Mesenteric fat pad (tissue), 1 donor: ENCODE results near the gene ZCCHC24. TPM values are rescaled to one million over a fixed set of nuclear protein-coding genes. Genes with fewer than 3 reads are reported as not detected.

Experiments used
- DNase-seq: peaks from one replicate; pipeline ENCODE4 v3.0.0-alpha.2; 2020; ENCODE audit warnings: low spot score
- total RNA-seq: library from RNA; stranded (reverse); fragmentation: NEBNext Ultra II Directional; extraction: Animal tissue kit (Norgen Biotek cat#: 25700); gene quantifications from one replicate; pipeline ENCODE4 v1.2.1, GENCODE V29; 2021
- donor health status: DM: yes; HTN: yes; CAD: no.

ZCCHC24 gene
- total RNA-seq, 1 donor from 2014 or later = 90.8 TPM

DNA sequence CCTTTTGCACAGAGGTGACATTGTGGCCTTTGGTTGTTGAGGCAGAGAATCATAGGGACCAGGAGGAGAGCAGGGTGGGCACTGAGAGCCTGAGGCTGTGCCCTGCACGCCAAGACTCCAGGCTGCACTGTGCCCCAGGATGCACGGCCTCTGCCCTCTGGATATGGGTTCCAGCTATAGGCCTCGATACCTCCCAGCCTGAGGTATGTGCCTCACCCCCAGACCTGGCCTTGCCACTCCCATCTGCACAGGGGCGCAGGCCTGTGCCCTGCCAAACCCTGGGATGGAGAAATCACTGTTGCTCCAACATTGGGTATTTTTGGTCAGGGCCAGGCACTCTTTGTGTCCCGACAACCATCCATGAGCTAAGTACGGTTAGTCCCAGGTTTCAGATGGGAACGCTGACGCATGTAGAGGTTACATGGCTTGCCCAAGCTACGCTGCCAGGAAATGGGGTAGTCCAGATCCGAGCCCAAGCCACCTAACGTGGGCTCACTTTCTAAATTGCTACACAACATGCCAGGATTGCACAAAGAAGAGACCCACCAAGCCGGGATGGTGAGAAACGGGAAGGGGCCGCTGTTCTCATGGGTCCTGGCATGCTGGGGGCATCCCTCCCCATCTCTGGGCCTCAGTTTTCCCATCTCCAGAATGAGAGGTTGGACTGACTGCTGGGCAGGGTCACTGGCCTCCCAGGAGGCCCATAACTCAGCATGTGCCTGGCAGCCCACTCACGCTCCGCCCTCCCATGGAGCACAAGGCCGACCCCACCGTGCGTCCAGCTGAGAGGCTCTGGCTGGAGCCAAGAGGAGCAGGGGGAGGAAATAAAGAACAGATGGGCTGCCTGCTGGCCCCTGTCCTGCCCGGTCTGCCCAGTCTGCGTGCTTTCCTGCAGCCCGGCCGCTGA lies 44.2 kb downstream of the ZCCHC24 start:
- no peak for DNase-seq

DNA sequence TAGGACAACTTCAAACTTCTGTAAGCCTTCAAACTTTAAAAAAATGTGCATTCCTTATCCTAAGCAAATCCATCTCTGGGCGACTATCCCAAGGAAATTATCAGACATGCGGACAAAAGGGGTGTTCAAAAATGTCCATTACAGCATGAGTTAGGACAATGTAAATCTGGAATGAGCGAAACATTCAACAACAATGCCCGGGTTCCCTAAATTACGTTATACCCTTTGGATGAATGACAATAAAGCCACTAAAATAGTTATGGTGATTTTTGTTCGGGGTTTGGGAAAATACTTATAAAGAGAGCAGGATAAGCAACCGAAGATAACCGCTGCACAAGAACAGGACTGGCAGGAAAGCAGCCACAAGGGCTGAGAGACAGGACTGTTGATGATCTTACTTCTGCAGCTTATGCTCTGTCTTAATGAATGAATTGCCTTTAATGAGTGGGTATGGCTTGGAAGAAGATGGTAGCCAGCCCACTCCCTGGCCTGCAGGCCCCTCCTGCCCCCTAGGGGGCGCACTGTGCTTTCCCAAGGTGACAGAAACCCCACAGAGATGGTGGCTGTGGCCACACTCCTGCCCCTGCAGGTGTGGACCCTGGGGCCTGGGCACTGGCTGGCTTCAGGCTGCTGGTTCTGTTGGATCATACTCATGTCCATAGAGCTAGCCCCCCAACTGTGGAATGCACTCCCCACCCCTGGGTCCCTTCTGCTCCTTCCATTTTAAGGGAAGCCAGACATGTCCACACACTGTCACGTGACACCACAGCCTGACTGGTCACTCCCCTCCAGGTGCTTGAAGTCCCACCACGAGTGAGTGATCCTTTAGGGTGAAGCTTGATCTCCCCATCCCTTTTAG lies 45.0 kb downstream of the ZCCHC24 start:
- no peak for DNase-seq

DNA sequence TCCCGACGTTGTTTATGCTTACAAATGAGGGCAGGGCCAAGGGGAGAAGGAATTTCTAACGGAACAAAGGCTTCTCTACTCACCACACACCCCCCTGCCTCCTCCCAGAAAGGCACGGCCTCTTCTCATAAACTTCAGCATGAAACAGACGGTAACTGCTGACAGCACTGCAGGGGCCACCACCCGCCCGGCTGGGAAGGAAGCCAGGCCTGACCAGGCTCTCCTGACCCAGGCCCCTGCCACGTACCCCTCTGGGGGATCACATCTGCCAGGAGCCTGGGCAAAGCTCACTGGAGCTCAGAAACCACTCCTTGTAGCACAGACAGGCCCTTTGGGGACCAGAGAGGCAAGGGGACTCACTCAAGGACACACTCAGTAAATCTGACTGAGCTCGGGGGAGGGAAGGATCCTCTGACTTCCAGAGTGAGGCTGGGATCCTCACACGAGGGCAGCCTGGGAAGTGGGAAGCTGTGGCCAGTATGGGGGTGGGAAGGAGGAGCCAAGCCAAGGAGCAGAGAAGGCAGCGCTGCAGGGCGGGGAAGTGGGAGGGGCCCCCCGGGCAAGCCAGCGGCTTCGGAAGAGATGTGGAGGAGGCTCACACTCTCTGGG lies 46.1 kb downstream of the ZCCHC24 start:
- peak; percentile 93 for DNase-seq

- no peak for DNase-seq
Measured at GRCh38 chr10:79398642-79399041, 46.8 kb downstream of the ZCCHC24 start.

GRCh38 chr10:79397575-79398303 lies 47.7 kb downstream of the ZCCHC24 start:
- DNase-seq = no peak

- no peak for DNase-seq
Measured at GRCh38 chr10:79397051-79397450, 48.4 kb downstream of the ZCCHC24 start.

DNA sequence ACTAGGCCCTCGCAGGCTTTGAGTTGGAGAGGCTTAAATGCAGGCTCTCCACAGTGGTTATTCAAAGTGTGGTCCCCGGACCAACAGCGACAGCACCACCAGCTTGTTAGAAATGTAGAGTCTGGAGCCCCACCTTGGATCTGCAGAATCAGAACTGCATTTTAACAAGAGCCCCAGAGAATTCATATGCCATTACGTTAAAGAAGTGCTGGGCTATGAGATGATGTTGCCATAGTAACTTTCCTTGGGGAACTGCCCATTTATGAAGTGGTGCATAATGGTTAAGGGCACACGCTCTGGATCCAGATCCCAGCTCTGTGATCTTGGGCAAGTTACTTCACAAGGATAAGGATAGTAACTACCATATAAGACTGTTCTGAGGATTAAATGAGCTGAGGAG lies 48.9 kb downstream of the ZCCHC24 start:
- DNase-seq = no peak

DNA sequence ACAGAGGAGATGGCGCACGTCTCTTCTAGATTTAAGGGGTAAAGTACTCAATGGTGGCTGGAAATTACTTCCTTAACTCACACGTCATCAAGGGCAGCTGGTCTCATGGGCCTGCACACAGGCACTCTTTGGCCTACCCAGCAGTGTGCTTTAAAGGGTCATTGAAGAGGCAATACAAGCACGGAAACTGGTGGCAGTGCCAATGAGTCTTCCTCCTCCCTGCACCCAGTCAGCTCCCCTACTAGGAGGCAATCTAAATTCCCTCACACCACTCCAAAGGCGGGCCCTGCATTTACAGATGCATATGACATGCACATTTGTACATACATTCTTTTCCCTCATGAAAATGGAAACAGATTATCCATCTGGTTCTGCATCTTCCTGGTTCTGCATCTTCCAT lies 50.8 kb downstream of the ZCCHC24 start:
- no peak for DNase-seq

DNA sequence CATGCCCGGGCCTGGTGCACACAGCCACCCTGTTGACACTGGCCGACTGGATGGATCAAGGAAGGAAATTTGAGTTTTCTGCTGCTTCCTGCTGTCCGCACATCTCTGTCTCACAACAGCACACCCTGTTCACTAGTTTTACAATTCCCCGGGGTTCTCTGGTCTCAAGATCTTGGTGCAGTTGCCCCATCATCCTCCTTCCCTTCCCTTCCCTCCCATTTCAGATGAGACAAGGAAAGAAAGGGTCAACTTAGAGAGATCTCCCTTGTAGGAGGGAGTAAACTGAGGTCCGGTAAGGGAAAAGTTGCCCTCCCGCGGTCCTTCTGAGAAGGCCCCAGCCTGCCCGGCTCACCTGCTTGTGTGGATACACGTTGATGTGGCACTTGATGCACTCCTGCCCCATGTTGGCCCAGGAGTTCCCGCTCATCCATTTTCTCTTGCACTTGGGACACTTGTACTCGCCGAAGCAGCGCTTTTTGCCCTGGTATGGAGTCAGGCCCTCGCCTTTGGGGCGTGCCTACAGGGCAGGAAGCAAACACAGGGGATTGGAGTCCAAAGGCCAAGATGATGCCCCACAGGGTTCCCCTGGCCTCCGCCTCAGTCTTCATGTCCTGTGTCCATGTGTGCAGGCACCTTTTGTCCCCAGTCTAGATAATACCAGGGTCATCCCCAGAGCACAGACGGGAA lies 51.4 kb downstream of the ZCCHC24 start:
- no peak for DNase-seq

- DNase-seq = peak; percentile 65
Measured at GRCh38 chr10:79393221-79393923, 52.1 kb downstream of the ZCCHC24 start.

DNA sequence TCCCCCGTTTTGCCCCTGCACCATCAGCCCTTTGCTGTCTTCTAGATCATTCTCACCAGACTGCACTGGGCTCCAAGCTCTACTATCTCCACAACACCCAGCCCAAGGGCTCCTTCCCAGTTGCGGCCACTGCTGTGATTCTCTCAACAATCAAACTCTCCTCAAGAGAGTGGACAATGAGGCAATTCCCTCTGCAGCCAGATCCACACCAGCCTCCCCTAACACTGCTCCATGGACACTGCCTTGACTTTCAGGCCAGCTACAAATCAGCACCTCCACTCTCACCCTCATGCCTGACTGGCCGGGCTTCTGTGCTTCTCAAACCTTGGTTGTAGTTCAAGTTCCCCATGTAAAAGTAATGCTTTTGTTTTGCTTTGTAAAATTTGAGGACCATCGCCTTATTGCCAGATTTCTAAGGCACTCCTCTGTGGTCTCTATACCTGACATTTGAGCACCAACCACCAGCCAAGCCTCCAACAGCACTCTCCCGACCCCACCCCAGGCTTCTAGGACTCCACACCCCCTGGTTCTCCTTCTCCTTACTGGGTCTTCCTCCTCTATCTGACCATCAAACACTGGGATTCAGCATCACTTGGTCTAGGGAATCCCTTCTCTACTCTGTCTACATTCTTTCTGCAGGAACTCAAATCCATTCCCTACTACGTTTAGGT lies 52.8 kb downstream of the ZCCHC24 start:
- peak; percentile 65 for DNase-seq

DNA sequence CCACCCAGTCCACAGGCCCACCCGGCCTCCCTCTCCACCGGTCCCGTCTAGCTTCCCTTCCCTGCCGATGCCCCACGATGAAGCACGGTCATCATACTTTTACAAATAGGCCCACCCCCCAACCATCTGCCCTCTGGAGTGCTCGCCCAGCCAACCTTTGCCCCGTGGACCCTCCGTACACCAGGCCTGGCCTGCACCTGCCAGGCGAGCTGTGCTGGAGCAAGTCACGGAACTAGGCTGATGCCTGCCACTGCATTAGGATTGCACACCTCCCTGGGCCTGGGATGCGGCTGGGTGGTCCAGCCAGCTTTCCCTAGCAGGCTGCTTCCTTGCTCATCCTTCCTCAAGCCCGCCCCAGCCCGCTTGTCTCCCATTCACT lies 53.4 kb downstream of the ZCCHC24 start:
- peak; percentile 84 for DNase-seq

GRCh38 chr10:79391231-79392019 lies 54.0 kb downstream of the ZCCHC24 start:
- DNase-seq = peak; percentile 84

- DNase-seq = peak; percentile 86
Measured at GRCh38 chr10:79390551-79391229, 54.7 kb downstream of the ZCCHC24 start.

- DNase-seq = no peak
Measured at GRCh38 chr10:79390057-79390456, 55.4 kb downstream of the ZCCHC24 start.

GRCh38 chr10:79387974-79388850 lies 57.2 kb downstream of the ZCCHC24 start:
- peak; percentile 83 for DNase-seq

- peak; percentile 68 for DNase-seq
Measured at GRCh38 chr10:79387466-79387973, 57.9 kb downstream of the ZCCHC24 start.
